ENCODE results near the gene SSTR3.
A peak's percentile ranks its signal among the peaks of the same experiment; 100 is the strongest.

SSTR3 gene

GRCh38 chr22:37212174-37212906 lies at the start of gene SSTR3:
Gene SSTR3, minus strand, starts transcription at chr22:37212477. Its CDS starts 4,674 bp downstream, at chr22:37207803.
- no peak for TF ChIP-seq CTCF (conservative IDR thresholded peaks at IDR 0.05)
- H3K27ac ChIP-seq: no peak within 1 kb of the TSS

GRCh38 chr22:37260901-37261336 lies 48.6 kb upstream of the SSTR3 start:
- H3K27ac ChIP-seq: no peak overlapping the region

GRCh38 chr22:37260155-37260795 lies 48.0 kb upstream of the SSTR3 start:
- no peak for TF ChIP-seq CTCF (conservative IDR thresholded peaks at IDR 0.05)

More at GRCh38 chr22:37260901-37261336, 48.6 kb upstream of the SSTR3 start:
- peak; percentile 92 for TF ChIP-seq CTCF (conservative IDR thresholded peaks at IDR 0.05)

GRCh38 chr22:37259540-37260029 lies 47.3 kb upstream of the SSTR3 start:
- no peak overlapping the region for H3K27ac ChIP-seq
- peak; percentile 63 for TF ChIP-seq CTCF (conservative IDR thresholded peaks at IDR 0.05)

More at GRCh38 chr22:37260155-37260795, 48.0 kb upstream of the SSTR3 start:
- H3K27ac ChIP-seq: no peak overlapping the region

- H3K27ac ChIP-seq: no peak overlapping the region
- TF ChIP-seq CTCF (conservative IDR thresholded peaks at IDR 0.05): no peak
Observed at GRCh38 chr22:37258753-37259401, 46.6 kb upstream of the SSTR3 start.

GRCh38 chr22:37258005-37258752 lies 45.9 kb upstream of the SSTR3 start:
- no peak for TF ChIP-seq CTCF (conservative IDR thresholded peaks at IDR 0.05)
- no peak overlapping the region for H3K27ac ChIP-seq

All from VCaP (cell line).